Measurements from ENCODE around the gene FBH1.
"Not testable (repeated sequence)": the region's sequence is repeated elsewhere in the genome, so short reads cannot be mapped to it uniquely, and the experiment has no call there.

FBH1 gene

GRCh38 chr10:5952731-5953385 is 62.8 kb downstream of the FBH1 start:
- Histone ChIP-seq H3K27ac (ENCODE audit: low read length) (no peak overlapping the region), H3K9ac (ENCODE audit: low read depth, low read length) (no peak overlapping the region), H3K36me3 (ENCODE audit: insufficient read depth, low read depth, low read length) (no peaks in the 10 kb centered on the region), H3K4me3 (ENCODE audit: low read length) (no peak overlapping the region), H3K9me3 (ENCODE audit: insufficient read depth, low read depth, low read length) (no peaks in the 10 kb centered on the region), H3K27me3 (ENCODE audit: insufficient read depth, low read length) (no peaks in the 10 kb centered on the region), H3K4me1 (ENCODE audit: insufficient read depth, low read length) (no peaks in the 10 kb centered on the region)

- Histone ChIP-seq H3K36me3 (ENCODE audit: insufficient read depth, low read depth, low read length) (no peaks in the 10 kb centered on the region), H3K9ac (ENCODE audit: low read depth, low read length) (no peak overlapping the region), H3K9me3 (ENCODE audit: insufficient read depth, low read depth, low read length) (no peaks in the 10 kb centered on the region), H3K4me3 (ENCODE audit: low read length) (no peak overlapping the region), H3K27ac (ENCODE audit: low read length) (no peak overlapping the region), H3K27me3 (ENCODE audit: insufficient read depth, low read length) (no peaks in the 10 kb centered on the region), H3K4me1 (ENCODE audit: insufficient read depth, low read length) (no peaks in the 10 kb centered on the region)
Measured at GRCh38 chr10:5953676-5954075, 63.6 kb downstream of the FBH1 start.

- Histone ChIP-seq H3K4me1 (ENCODE audit: insufficient read depth, low read length) (no peaks in the 10 kb centered on the region), H3K4me3 (ENCODE audit: low read length) (no peak overlapping the region)
Measured at GRCh38 chr10:5956146-5956936, 66.3 kb downstream of the FBH1 start.

GRCh38 chr10:5958077-5958476 is 68.0 kb downstream of the FBH1 start:
- Histone ChIP-seq H3K4me3 (ENCODE audit: low read length) (no peak overlapping the region), H3K27ac (ENCODE audit: low read length) (no peak overlapping the region), H3K9ac (ENCODE audit: low read depth, low read length) (no peak overlapping the region), H3K27me3 (ENCODE audit: insufficient read depth, low read length) (no peaks in the 10 kb centered on the region), H3K4me1 (ENCODE audit: insufficient read depth, low read length) (no peaks in the 10 kb centered on the region), H3K9me3 (ENCODE audit: insufficient read depth, low read depth, low read length) (no peaks in the 10 kb centered on the region), H3K36me3 (ENCODE audit: insufficient read depth, low read depth, low read length) (no peaks in the 10 kb centered on the region)

More at GRCh38 chr10:5956146-5956936, 66.3 kb downstream of the FBH1 start:
- no peaks in the 10 kb centered on the region for H3K36me3 ChIP-seq (ENCODE audit: insufficient read depth, low read depth, low read length)
- H3K27me3 ChIP-seq (ENCODE audit: insufficient read depth, low read length) = no peaks in the 10 kb centered on the region
- H3K9ac ChIP-seq (ENCODE audit: low read depth, low read length) = no peak overlapping the region
- H3K9me3 ChIP-seq (ENCODE audit: insufficient read depth, low read depth, low read length) = no peaks in the 10 kb centered on the region
- H3K27ac ChIP-seq (ENCODE audit: low read length) = no peak overlapping the region

GRCh38 chr10:5958675-5959074 is 68.6 kb downstream of the FBH1 start:
- no peak overlapping the region for H3K27ac ChIP-seq (ENCODE audit: low read length)
- no peaks in the 10 kb centered on the region for H3K27me3 ChIP-seq (ENCODE audit: insufficient read depth, low read length)
- no peaks in the 10 kb centered on the region for H3K9me3 ChIP-seq (ENCODE audit: insufficient read depth, low read depth, low read length)
- no peaks in the 10 kb centered on the region for H3K36me3 ChIP-seq (ENCODE audit: insufficient read depth, low read depth, low read length)
- no peak overlapping the region for H3K4me3 ChIP-seq (ENCODE audit: low read length)
- H3K4me1 ChIP-seq (ENCODE audit: insufficient read depth, low read length) = no peaks in the 10 kb centered on the region
- no peak overlapping the region for H3K9ac ChIP-seq (ENCODE audit: low read depth, low read length)

- no peak overlapping the region for H3K9ac ChIP-seq (ENCODE audit: low read depth, low read length)
- H3K27ac ChIP-seq (ENCODE audit: low read length) = no peak overlapping the region
- no peaks in the 10 kb centered on the region for H3K36me3 ChIP-seq (ENCODE audit: insufficient read depth, low read depth, low read length)
Measured at GRCh38 chr10:5959142-5959541, 69.1 kb downstream of the FBH1 start.

GRCh38 chr10:5959581-5960069 is 69.6 kb downstream of the FBH1 start:
- Histone ChIP-seq H3K27me3 (ENCODE audit: insufficient read depth, low read length) (no peaks in the 10 kb centered on the region), H3K9me3 (ENCODE audit: insufficient read depth, low read depth, low read length) (no peaks in the 10 kb centered on the region), H3K36me3 (ENCODE audit: insufficient read depth, low read depth, low read length) (no peaks in the 10 kb centered on the region), H3K4me1 (ENCODE audit: insufficient read depth, low read length) (no peaks in the 10 kb centered on the region), H3K9ac (ENCODE audit: low read depth, low read length) (no peak overlapping the region), H3K27ac (ENCODE audit: low read length) (no peak overlapping the region), H3K4me3 (ENCODE audit: low read length) (no peak overlapping the region)

More at GRCh38 chr10:5959142-5959541, 69.1 kb downstream of the FBH1 start:
- Histone ChIP-seq H3K27me3 (ENCODE audit: insufficient read depth, low read length) (no peaks in the 10 kb centered on the region), H3K9me3 (ENCODE audit: insufficient read depth, low read depth, low read length) (no peaks in the 10 kb centered on the region), H3K4me1 (ENCODE audit: insufficient read depth, low read length) (no peaks in the 10 kb centered on the region), H3K4me3 (ENCODE audit: low read length) (no peak overlapping the region)

GRCh38 chr10:5960070-5960972 is 70.3 kb downstream of the FBH1 start:
- no peak overlapping the region for H3K27ac ChIP-seq (ENCODE audit: low read length)
- H3K36me3 ChIP-seq (ENCODE audit: insufficient read depth, low read depth, low read length) = no peaks in the 10 kb centered on the region
- H3K4me3 ChIP-seq (ENCODE audit: low read length) = no peak overlapping the region
- H3K4me1 ChIP-seq (ENCODE audit: insufficient read depth, low read length) = no peaks in the 10 kb centered on the region
- H3K9me3 ChIP-seq (ENCODE audit: insufficient read depth, low read depth, low read length) = no peaks in the 10 kb centered on the region
- no peaks in the 10 kb centered on the region for H3K27me3 ChIP-seq (ENCODE audit: insufficient read depth, low read length)
- H3K9ac ChIP-seq (ENCODE audit: low read depth, low read length) = no peak overlapping the region

GRCh38 chr10:5960973-5961275 is 70.9 kb downstream of the FBH1 start:
- not testable (repeated sequence) for H3K27me3 ChIP-seq (ENCODE audit: insufficient read depth, low read length); H3K27ac ChIP-seq (ENCODE audit: low read length); H3K4me1 ChIP-seq (ENCODE audit: insufficient read depth, low read length); H3K9me3 ChIP-seq (ENCODE audit: insufficient read depth, low read depth, low read length); H3K4me3 ChIP-seq (ENCODE audit: low read length); H3K9ac ChIP-seq (ENCODE audit: low read depth, low read length); H3K36me3 ChIP-seq (ENCODE audit: insufficient read depth, low read depth, low read length)

GRCh38 chr10:5961405-5962100 is 71.5 kb downstream of the FBH1 start:
- Histone ChIP-seq H3K27ac (ENCODE audit: low read length) (no peak overlapping the region), H3K9me3 (ENCODE audit: insufficient read depth, low read depth, low read length) (no peaks in the 10 kb centered on the region), H3K9ac (ENCODE audit: low read depth, low read length) (no peak overlapping the region), H3K4me1 (ENCODE audit: insufficient read depth, low read length) (no peaks in the 10 kb centered on the region), H3K36me3 (ENCODE audit: insufficient read depth, low read depth, low read length) (no peaks in the 10 kb centered on the region), H3K4me3 (ENCODE audit: low read length) (no peak overlapping the region), H3K27me3 (ENCODE audit: insufficient read depth, low read length) (no peaks in the 10 kb centered on the region)

GRCh38 chr10:5962358-5962940 is 72.4 kb downstream of the FBH1 start:
- H3K9ac ChIP-seq (ENCODE audit: low read depth, low read length); H3K27me3 ChIP-seq (ENCODE audit: insufficient read depth, low read length); H3K27ac ChIP-seq (ENCODE audit: low read length); H3K36me3 ChIP-seq (ENCODE audit: insufficient read depth, low read depth, low read length); H3K4me3 ChIP-seq (ENCODE audit: low read length); H3K4me1 ChIP-seq (ENCODE audit: insufficient read depth, low read length); H3K9me3 ChIP-seq (ENCODE audit: insufficient read depth, low read depth, low read length): not testable (repeated sequence)

Measured in iPS-20b (cell line).